GM18517 (cell line): ENCODE results near the gene MYCBP2.
"Not testable (repeated sequence)": the region's sequence is repeated elsewhere in the genome, so short reads cannot be mapped to it uniquely, and the experiment has no call there.

ENCODE experiments used
- ATAC-seq: cut with Tn5 transposase; IDR thresholded peaks from one replicate; pipeline ENCODE4 v1.9.1; 2021; ENCODE audit warnings: mild to moderate bottlenecking, moderate library complexity; ENCODE audit not compliant: unreplicated experiment

Gene MYCBP2

GRCh38 chr13:77326905-77327604 lies at the start of gene MYCBP2:
TSS of gene MYCBP2 (minus strand) at chr13:77327094. CDS start at chr13:77326775, 319 bp downstream.
- ATAC-seq: peak; percentile 65

GRCh38 chr13:77375560-77376108 lies 48.7 kb upstream of the MYCBP2 start:
- ATAC-seq: no peak

- ATAC-seq: no peak
Measured at GRCh38 chr13:77374786-77375185, 47.9 kb upstream of the MYCBP2 start.

GRCh38 chr13:77374339-77374738 lies 47.4 kb upstream of the MYCBP2 start:
- ATAC-seq: no peak

- ATAC-seq: no peak
Measured at GRCh38 chr13:77373502-77373901, 46.6 kb upstream of the MYCBP2 start.

- no peak for ATAC-seq
Measured at GRCh38 chr13:77372275-77372674, 45.4 kb upstream of the MYCBP2 start.

- ATAC-seq: no peak
Measured at GRCh38 chr13:77370888-77371287, 44.0 kb upstream of the MYCBP2 start.

- no peak for ATAC-seq
Measured at GRCh38 chr13:77362166-77362565, 35.3 kb upstream of the MYCBP2 start.

GRCh38 chr13:77360032-77360685 lies 33.3 kb upstream of the MYCBP2 start:
- ATAC-seq: no peak

GRCh38 chr13:77359171-77359570 lies 32.3 kb upstream of the MYCBP2 start:
- no peak for ATAC-seq

GRCh38 chr13:77358001-77358400 lies 31.1 kb upstream of the MYCBP2 start:
- ATAC-seq: no peak

GRCh38 chr13:77356155-77356554 lies 29.3 kb upstream of the MYCBP2 start:
- no peak for ATAC-seq

- ATAC-seq: peak; percentile 67
Measured at GRCh38 chr13:77353995-77354394, 27.1 kb upstream of the MYCBP2 start.

GRCh38 chr13:77351315-77351714 lies 24.4 kb upstream of the MYCBP2 start:
- ATAC-seq: no peak

GRCh38 chr13:77350811-77351210 lies 23.9 kb upstream of the MYCBP2 start:
- ATAC-seq: no peak

- ATAC-seq: no peak
Measured at GRCh38 chr13:77349365-77349764, 22.5 kb upstream of the MYCBP2 start.

- ATAC-seq: not testable (repeated sequence)
Measured at GRCh38 chr13:77347351-77347750, 20.5 kb upstream of the MYCBP2 start.

- ATAC-seq: peak; percentile 65
Measured at GRCh38 chr13:77345150-77345780, 18.4 kb upstream of the MYCBP2 start.

- ATAC-seq: no peak
Measured at GRCh38 chr13:77343841-77344240, 16.9 kb upstream of the MYCBP2 start.

GRCh38 chr13:77339408-77339807 lies 12.5 kb upstream of the MYCBP2 start:
- peak; percentile 74 for ATAC-seq

GRCh38 chr13:77338961-77339401 lies 12.1 kb upstream of the MYCBP2 start:
- ATAC-seq: peak; percentile 64

GRCh38 chr13:77338329-77338728 lies 11.4 kb upstream of the MYCBP2 start:
- peak; percentile 39 for ATAC-seq
